HepG2 (cell line): ENCODE measurements around the gene KRTAP10-4. TPM values are rescaled to one million over a fixed set of nuclear protein-coding genes. Genes with fewer than 3 reads are reported as not detected.

ENCODE experiments used
- ATAC-seq: fragments of 200-7000 bp; cut with Tn5 transposase; 3 replicates; pipeline ENCODE4 v1.9.1; 2020; ENCODE audit warnings: mild to moderate bottlenecking, moderate library complexity
- BruUV-seq: library from RNA; stranded (reverse); fragments of 400-500 nt; replicated peaks from 2 replicates; lab custom pipeline; 2021; lab: Mats Ljungman, UMichigan
- CTCF ChIA-PET: fragments of 300-600 bp; formaldehyde crosslinking; extraction: SDS; loops from one replicate; lab custom pipeline; 2021; ENCODE audit warnings: low total read pairs, inconsistent platforms, low intra/inter-chr PET ratio; lab: Yijun Ruan, JAX
- POLR2A ChIA-PET: fragments of 350-600 bp; sonication (Branson Sonifier 250); formaldehyde crosslinking; loops from one replicate; lab custom pipeline; 2020; ENCODE audit warnings: antibody characterized with exemption, inconsistent platforms; lab: Yijun Ruan, JAX
- DNase-seq: peaks from one replicate; pipeline ENCODE4 v3.0.0-alpha.2; 2015; ENCODE audit warnings: low spot score
- FAIRE-seq: peaks from 3 replicates; lab custom pipeline; 2011; peaks lifted over from hg19 to GRCh38; lab: Jason Lieb, UNC
- H2AFZ ChIP-seq: one replicate; pipeline ENCODE4 v1.6.1; 2011; ENCODE audit warnings: low read length, inconsistent platforms
- H3K27ac ChIP-seq: fragments of 300-600 bp; 3 replicates; pipeline ENCODE4 v1.8.0; 2011; ENCODE audit warnings: mixed run types, mild to moderate bottlenecking, mixed read lengths, low read length, inconsistent platforms; ENCODE audit not compliant: insufficient read depth; ENCODE audit errors: extremely low read length
- H3K27me3 ChIP-seq, 2 experiments: fragments of 200-600 bp in 1 of 2; 2 replicates in 1 of 2; 3 replicates in 1 of 2; pipeline versions ENCODE4 v1.6.0 to v1.8.0; 2011; ENCODE audit warnings: low read length in 2 of 2, mild to moderate bottlenecking in 2 of 2, moderate library complexity in 2 of 2, inconsistent platforms in 1 of 2; ENCODE audit not compliant: insufficient read depth in 2 of 2, control insufficient read depth in 1 of 2
- H3K36me3 ChIP-seq, 2 experiments: fragments of 200-600 bp in 1 of 2; replicated peaks in 1 of 2; 2 replicates in 1 of 2; 3 replicates in 1 of 2; pipeline versions ENCODE4 v1.5.1 to v1.8.0; 2011; ENCODE audit warnings: low read length in 2 of 2, inconsistent platforms in 1 of 2; ENCODE audit not compliant: insufficient read depth in 2 of 2, control insufficient read depth in 1 of 2
- H3K4me1 ChIP-seq: 2 replicates; pipeline ENCODE4 v1.5.1; 2012; ENCODE audit warnings: low read length, inconsistent platforms; ENCODE audit not compliant: insufficient read depth
- H3K4me2 ChIP-seq: 2 replicates; pipeline ENCODE4 v1.6.0; 2011; ENCODE audit warnings: low read depth, low read length, inconsistent platforms
- H3K4me3 ChIP-seq, 3 experiments: fragments of 200-600 bp in 1 of 3; sonication (generic), shearing (Covaris generic) in 1 of 3; replicated peaks in 1 of 3; 2 replicates each; pipeline ENCODE4 v1.5.1; 2011 to 2016; ENCODE audit warnings: low read length in 3 of 3, inconsistent platforms in 2 of 3, low read depth in 2 of 3, mild to moderate bottlenecking in 2 of 3, control low read depth in 1 of 3, mixed read lengths in 1 of 3; ENCODE audit not compliant: insufficient read depth in 1 of 3
- H3K79me2 ChIP-seq: one replicate; pipeline ENCODE4 v1.6.1; 2011; ENCODE audit warnings: low read length, inconsistent platforms; ENCODE audit not compliant: insufficient read depth
- H3K9ac ChIP-seq: 2 replicates; pipeline ENCODE4 v1.6.0; 2011; ENCODE audit warnings: mild to moderate bottlenecking, low read depth, low read length, inconsistent platforms; ENCODE audit not compliant: insufficient read depth
- H3K9me3 ChIP-seq: 2 replicates; pipeline ENCODE4 v1.5.1; 2012; ENCODE audit warnings: mild to moderate bottlenecking, low read length
- H4K20me1 ChIP-seq: 2 replicates; pipeline ENCODE4 v1.6.0; 2011; ENCODE audit warnings: inconsistent platforms, mild to moderate bottlenecking, low read length, moderate library complexity; ENCODE audit not compliant: insufficient read depth
- CSRNP2 ChIP-seq: sonication (generic); formaldehyde crosslinking; conservative IDR thresholded peaks from 2 replicates; pipeline ENCODE4 v1.8.0; 2022; ENCODE audit warnings: low read depth, missing genetic modification reagents
- CTCF ChIP-seq: sonication (generic); formaldehyde crosslinking; IDR thresholded peaks from 2 replicates; pipeline ENCODE4 v1.5.0; 2020; ENCODE audit warnings: mild to moderate bottlenecking, missing genetic modification reagents, moderate library complexity
- E2F1 ChIP-seq: sonication (generic); formaldehyde crosslinking; IDR thresholded peaks from 2 replicates; pipeline ENCODE4 v1.5.0; 2020; ENCODE audit warnings: missing genetic modification reagents
- FOSL2 ChIP-seq: sonication (generic); formaldehyde crosslinking; IDR thresholded peaks from 2 replicates; pipeline ENCODE4 v1.4.0; 2020; ENCODE audit warnings: missing genetic modification reagents
- HMG20A ChIP-seq: IDR thresholded peaks from 2 replicates; pipeline ENCODE4 v1.6.1; 2016; ENCODE audit warnings: borderline replicate concordance
- PRDM4 ChIP-seq: sonication (generic); formaldehyde crosslinking; IDR thresholded peaks from 2 replicates; pipeline ENCODE4 v1.9.0; 2021; ENCODE audit warnings: missing genetic modification reagents, borderline replicate concordance
- ZNF550 ChIP-seq: sonication (generic); formaldehyde crosslinking; IDR thresholded peaks from 2 replicates; pipeline ENCODE4 v1.4.0; 2020; ENCODE audit warnings: mild to moderate bottlenecking, missing genetic modification reagents, borderline replicate concordance
- WGBS: methylation state at CpG from one replicate; pipeline ENCODE4 v1.1.6; 2017; ENCODE audit warnings: low lambda C conversion rate; 5-methylcytosine and 5-hydroxymethylcytosine counted together
- in situ Hi-C: cut with HindIII; loops from 2 replicates; pipeline ENCODE4 v1.10.0; 2017; ENCODE audit warnings: low pct_unique_long_range_greater_than_20kb; ENCODE audit not compliant: extremely low pct_ligation_motif_present
- intact Hi-C: fragments of 100-400 bp; cut with micrococcal nuclease; formaldehyde crosslinking; loops from one replicate; pipeline ENCODE4 v1.10.0; 2022; ENCODE audit not compliant: unreplicated experiment
- polyA plus RNA-seq, 8 experiments: library from polyadenylated mRNA; depleted of rRNA in 3 of 8; stranded (reverse) in 7 of 8; unstranded in 1 of 8; fragments of >200 nt; fragmentation: Illumina TruSeq in 4 of 8; extraction: Trizol in 4 of 8; gene quantifications; 2 replicates each; pipeline versions ENCODE4 v1.2.1 to v1.2.3, GENCODE V29; 2011 to 2016; ENCODE audit warnings: low read depth in 4 of 8, missing spikeins in 1 of 8, mixed read lengths in 1 of 8; ENCODE audit not compliant: insufficient read depth in 1 of 8
- total RNA-seq, 5 experiments: library from RNA; depleted of rRNA; stranded (reverse); fragments of >200 nt; fragmentation: Illumina TruSeq; extraction: Trizol; gene quantifications; 2 replicates each; pipeline ENCODE4 v1.2.3, GENCODE V29; 2016; ENCODE audit warnings: low read depth in 1 of 5

The KRTAP10-4 gene
- total and polyA plus RNA-seq, 2 of the 13 experiments (the other 11 are each of a cell fraction or from before 2014, with no cell fraction given): not detected

GRCh38 chr21:44583800-44584147, 10.2 kb downstream of the KRTAP10-4 start:
- Histone ChIP-seq H3K4me2 (no peak overlapping the region), H3K79me2 (no peaks in the 10 kb centered on the region), H3K4me1 (no peaks in the 10 kb centered on the region), H2AFZ (no peak overlapping the region), H3K36me3 (no peaks in the 10 kb centered on the region)
- POLR2A ChIA-PET: no interaction called here
- no TSS peak for BruUV-seq
- DNase-seq: no peak
- intact Hi-C loops: no loop called here
- WGBS: 20% methylated on average over 6 of the region's 6 CpGs
- TF ChIP-seq CTCF (CRISPR knock-in tag) (no peak), FOSL2 (CRISPR knock-in tag) (0 out of 2 replicates have a peak, but pooled peaks have one; percentile 6)
- TF ChIP-seq, all 625 proteins: peak for 1
- no peak overlapping the region for H3K9ac ChIP-seq
- CTCF ChIA-PET: no interaction called here
- peaks cover 8% of the 10 kb centered on the region; the same call in 1 of the 2 replicates for H3K9me3 ChIP-seq
- no peak for ATAC-seq
- H3K27me3 ChIP-seq: peaks cover 0 to 9% of the 10 kb centered on the region in 2 experiments; a peak in 1 of 5 replicates
- no peak overlapping the region for H3K4me3 ChIP-seq
- FAIRE-seq: no peak
- no peaks in the 10 kb centered on the region for H4K20me1 ChIP-seq
- H3K27ac ChIP-seq: no peak overlapping the region
- in situ Hi-C loops: no loop called here

- in situ Hi-C loops (no loop called here), intact Hi-C loops (no loop called here)
- ChIA-PET CTCF (no interaction called here), POLR2A (no interaction called here)
- no peaks in the 10 kb centered on the region for H3K79me2 ChIP-seq
- H4K20me1 ChIP-seq: no peaks in the 10 kb centered on the region
- ATAC-seq (no peak), FAIRE-seq (no peak), DNase-seq (no peak)
- H3K36me3 ChIP-seq: no peaks in the 10 kb centered on the region
- H3K4me1 ChIP-seq: 0 out of 2 replicates have a peak, but pooled peaks cover 9% of the 10 kb centered on the region
- peaks cover 8% of the 10 kb centered on the region; the same call in 1 of the 2 replicates for H3K9me3 ChIP-seq
- BruUV-seq: no TSS peak
- no peak overlapping the region for H3K4me2 ChIP-seq
- no peak overlapping the region for H3K9ac ChIP-seq
- peaks cover 0 to 9% of the 10 kb centered on the region in 2 experiments; a peak in 1 of 5 replicates for H3K27me3 ChIP-seq
- 23% methylated on average over 3 of the region's 3 CpGs for WGBS
- no peak overlapping the region for H3K27ac ChIP-seq
- H3K4me3 ChIP-seq: no peak overlapping the region
- H2AFZ ChIP-seq: no peak overlapping the region
- TF ChIP-seq ZNF550 (CRISPR knock-in tag) (no peak), CSRNP2 (CRISPR knock-in tag) (no peak), HMG20A (CRISPR knock-in tag) (no peak), PRDM4 (no peak), E2F1 (CRISPR knock-in tag) (no peak)
These were observed 12.4 kb downstream of the KRTAP10-4 start for GRCh38 chr21:44585892-44586291.
